ENCODE measurements around the gene C11orf97. TPM values are rescaled to one million over a fixed set of nuclear protein-coding genes. Genes with fewer than 3 reads are reported as not detected.

The C11orf97 gene
- total RNA-seq, 1 experiment from 2014 or later: not detected

DNA sequence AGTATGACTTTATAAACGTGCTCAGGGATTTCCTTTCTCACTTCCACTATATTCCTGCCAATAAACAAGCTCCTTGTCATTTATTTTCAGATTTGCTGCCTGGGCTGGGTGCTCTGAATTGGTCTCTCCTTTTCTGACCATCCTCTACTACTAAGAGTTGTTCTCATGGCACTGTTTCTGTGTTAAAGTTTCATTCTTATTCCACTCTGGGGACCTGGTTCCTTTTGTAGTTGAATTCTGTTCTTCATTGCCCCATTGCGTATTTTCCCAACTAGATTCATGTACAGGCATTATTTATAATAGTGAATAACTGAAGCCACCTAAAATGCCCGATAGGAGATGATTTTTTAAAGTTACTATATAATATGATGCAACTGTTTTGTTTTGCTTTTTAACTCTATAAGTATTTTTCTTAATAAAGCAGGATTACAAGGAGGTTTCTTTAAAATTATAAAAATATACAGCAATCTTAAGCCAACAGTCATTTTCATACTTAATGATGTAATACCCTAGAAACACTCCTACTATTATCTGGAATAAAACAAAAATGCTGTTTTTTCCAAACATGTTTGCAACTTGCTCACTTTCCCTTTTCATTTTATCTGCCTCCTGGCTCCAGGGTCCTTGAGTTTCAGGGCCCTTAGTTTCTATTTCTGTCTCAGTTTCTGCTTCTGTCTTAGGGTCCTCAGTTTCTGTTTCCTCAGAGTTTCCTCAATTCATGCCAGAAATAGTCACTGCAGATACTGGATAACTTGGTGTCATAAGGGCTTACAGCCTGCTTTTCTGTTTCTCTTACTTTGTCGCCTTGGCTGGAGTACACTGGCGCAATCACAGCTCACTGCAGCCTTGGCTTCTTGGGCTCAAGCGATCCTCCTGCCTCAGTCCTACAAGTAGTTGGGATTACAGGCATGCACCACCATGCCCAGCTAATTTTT lies 21.7 kb downstream of the C11orf97 start:
- Histone ChIP-seq H2BK12ac (ENCODE audit: insufficient read length, low read depth, low read length) (no peak overlapping the region), H2BK20ac (ENCODE audit: low read depth, low read length, poor library complexity, severe bottlenecking) (no peak overlapping the region), H3K56ac (ENCODE audit: insufficient read length, low read depth, low read length) (no peak overlapping the region), H2BK5ac (ENCODE audit: insufficient read length, low read length) (no peak overlapping the region), H3K4me1 (ENCODE audit: insufficient read depth, low read length) (no peaks in the 10 kb centered on the region), H2BK120ac (ENCODE audit: low read depth, low read length, poor library complexity, severe bottlenecking) (no peak overlapping the region), H3K79me2 (ENCODE audit: insufficient read depth, low read length) (no peaks in the 10 kb centered on the region), H4K5ac (ENCODE audit: insufficient read length, low read depth, low read length) (no peak overlapping the region), H3K14ac (ENCODE audit: insufficient read depth, low read length) (no peak overlapping the region), H3K9ac (ENCODE audit: extremely low read depth, insufficient read length, low read length) (no peak overlapping the region), H3K23ac (ENCODE audit: insufficient read length, low read depth, low read length) (no peak overlapping the region), H4K8ac (replicated peaks; ENCODE audit: insufficient read length, low read depth, low read length) (no peak overlapping the region), H3K18ac (ENCODE audit: insufficient read length, low read depth, low read length) (no peak overlapping the region), H4K20me1 (ENCODE audit: control insufficient read depth, insufficient read depth, insufficient read length) (no peaks in the 10 kb centered on the region), H3T11ph (ENCODE audit: low read length) (no peak overlapping the region), H2AK5ac (ENCODE audit: insufficient read length, low read length) (no peak overlapping the region), H3K9me3 (ENCODE audit: control insufficient read depth, low read depth, low read length) (no peaks in the 10 kb centered on the region), H2BK15ac (ENCODE audit: low read depth, low read length) (no peak overlapping the region), H3K27me3 (ENCODE audit: insufficient read depth, low read length) (no peaks in the 10 kb centered on the region), H3K27ac (ENCODE audit: insufficient read length, low read depth, low read length) (no peak overlapping the region), H4K91ac (ENCODE audit: insufficient read length, low read depth, low read length) (no peak overlapping the region), H3K4ac (ENCODE audit: low read depth, low read length) (no peak overlapping the region), H3K23me2 (ENCODE audit: insufficient read length, low read depth, low read length, poor library complexity, severe bottlenecking) (no peaks in the 10 kb centered on the region), H2AFZ (ENCODE audit: low read length) (no peak overlapping the region), H3K4me2 (ENCODE audit: insufficient read depth, insufficient read length, low read length) (no peak overlapping the region), H3K79me1 (ENCODE audit: insufficient read depth, low read depth, low read length, poor library complexity, severe bottlenecking) (no peaks in the 10 kb centered on the region)
- no peaks in the 10 kb centered on the region; a peak in 1 of 4 replicates for H3K4me1 Mint-ChIP-seq
- no peak overlapping the region for H3K4me3 Mint-ChIP-seq
- DNase-seq: no peak
- no CpG with 5 or more reads among the region's 6 CpGs for WGBS (ENCODE audit: extremely low coverage, insufficient read length, low lambda C conversion rate)
- H3K36me3 Mint-ChIP-seq (ENCODE audit: insufficient read depth in 1 of 3, low read depth in 3 of 3): no peaks in the 10 kb centered on the region
- no peaks in the 10 kb centered on the region for H3K9me3 Mint-ChIP-seq
- TF ChIP-seq, protein P1, sequence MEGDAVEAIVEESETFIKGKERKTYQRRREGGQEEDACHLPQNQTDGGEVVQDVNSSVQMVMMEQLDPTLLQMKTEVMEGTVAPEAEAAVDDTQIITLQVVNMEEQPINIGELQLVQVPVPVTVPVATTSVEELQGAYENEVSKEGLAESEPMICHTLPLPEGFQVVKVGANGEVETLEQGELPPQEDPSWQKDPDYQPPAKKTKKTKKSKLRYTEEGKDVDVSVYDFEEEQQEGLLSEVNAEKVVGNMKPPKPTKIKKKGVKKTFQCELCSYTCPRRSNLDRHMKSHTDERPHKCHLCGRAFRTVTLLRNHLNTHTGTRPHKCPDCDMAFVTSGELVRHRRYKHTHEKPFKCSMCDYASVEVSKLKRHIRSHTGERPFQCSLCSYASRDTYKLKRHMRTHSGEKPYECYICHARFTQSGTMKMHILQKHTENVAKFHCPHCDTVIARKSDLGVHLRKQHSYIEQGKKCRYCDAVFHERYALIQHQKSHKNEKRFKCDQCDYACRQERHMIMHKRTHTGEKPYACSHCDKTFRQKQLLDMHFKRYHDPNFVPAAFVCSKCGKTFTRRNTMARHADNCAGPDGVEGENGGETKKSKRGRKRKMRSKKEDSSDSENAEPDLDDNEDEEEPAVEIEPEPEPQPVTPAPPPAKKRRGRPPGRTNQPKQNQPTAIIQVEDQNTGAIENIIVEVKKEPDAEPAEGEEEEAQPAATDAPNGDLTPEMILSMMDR (conservative IDR thresholded peaks at IDR 0.05): no peak
- peaks cover 3% of the 10 kb centered on the region; the same call in 1 of the 2 replicates for H3K27me3 Mint-ChIP-seq (ENCODE audit: low read depth)
- no peak overlapping the region for H3K27ac Mint-ChIP-seq

Data from H9 (cell line).